Cerebellar nuclear complex (tissue), 1 donor: Measurements from ENCODE around the gene TAF13.
"Not testable (repeated sequence)": the region's sequence is repeated elsewhere in the genome, so short reads cannot be mapped to it uniquely, and the experiment has no call there.

Experiments
- DNase-seq, 2 experiments: peaks; one replicate each; lab custom pipeline; 2025; lab: John Stamatoyannopoulos, UW

The TAF13 gene

GRCh38 chr1:109091078-109091838 lies 15.5 kb upstream of the TAF13 start:
- DNase-seq = no peak

- DNase-seq = peak; percentile 46 to 85
Observed at GRCh38 chr1:109090196-109091077, 14.6 kb upstream of the TAF13 start, which contains the start of gene TMEM167B. TMEM167B (plus strand) TSS chr1:109090764; CDS start chr1:109090873, 109 bp downstream.

GRCh38 chr1:109089242-109090015 lies 13.6 kb upstream of the TAF13 start:
- DNase-seq = no peak

GRCh38 chr1:109084563-109085517 lies 9.0 kb upstream of the TAF13 start:
- no peak for DNase-seq

- no peak for DNase-seq
Observed at GRCh38 chr1:109083923-109084322, 8.1 kb upstream of the TAF13 start.

GRCh38 chr1:109083501-109083900 lies 7.7 kb upstream of the TAF13 start:
- no peak for DNase-seq

- DNase-seq = no peak
Observed at GRCh38 chr1:109080441-109081082, 4.8 kb upstream of the TAF13 start.

GRCh38 chr1:109079240-109079622 lies 3.4 kb upstream of the TAF13 start:
- DNase-seq = no peak

GRCh38 chr1:109078317-109078716 lies 2.5 kb upstream of the TAF13 start:
- no peak for DNase-seq

- no peak for DNase-seq
Observed at GRCh38 chr1:109069294-109069693, 6.5 kb downstream of the TAF13 start.

GRCh38 chr1:109067883-109068282 lies 7.9 kb downstream of the TAF13 start:
- DNase-seq = no peak

- no peak for DNase-seq
Observed at GRCh38 chr1:109065137-109065536, 10.7 kb downstream of the TAF13 start.

- DNase-seq = no peak
Observed at GRCh38 chr1:109061183-109061582, 14.6 kb downstream of the TAF13 start.

GRCh38 chr1:109060707-109061106 lies 15.1 kb downstream of the TAF13 start:
- no peak for DNase-seq

GRCh38 chr1:109059026-109059425 lies 16.8 kb downstream of the TAF13 start:
- DNase-seq = no peak

GRCh38 chr1:109056064-109056463 lies 19.7 kb downstream of the TAF13 start:
- DNase-seq = no peak

GRCh38 chr1:109052145-109052544 lies 23.7 kb downstream of the TAF13 start:
- DNase-seq = not testable (repeated sequence)

- DNase-seq = no peak
Observed at GRCh38 chr1:109050228-109050995, 25.4 kb downstream of the TAF13 start.

GRCh38 chr1:109048335-109048734 lies 27.5 kb downstream of the TAF13 start:
- DNase-seq = no peak

- DNase-seq = no peak
Observed at GRCh38 chr1:109047339-109047738, 28.5 kb downstream of the TAF13 start.
